H1 (cell line): ENCODE data around the gene SCAMP5. TPM values are rescaled to one million over a fixed set of nuclear protein-coding genes. Genes with fewer than 3 reads are reported as not detected.

Source experiments
- CTCF ChIA-PET: fragments of 300-600 bp; sonication (Branson Sonifier 250); formaldehyde crosslinking; loops from one replicate; lab custom pipeline; 2021; ENCODE audit not compliant: partially characterized antibody; lab: Charles Lee
- POLR2A ChIA-PET: fragments of 300-600 bp; sonication (Branson Sonifier 250); formaldehyde crosslinking; loops from one replicate; lab custom pipeline; 2021; ENCODE audit warnings: inconsistent platforms; ENCODE audit not compliant: partially characterized antibody; lab: Charles Lee
- DNase-seq, 2 experiments: peaks; one replicate each; pipeline versions ENCODE4 v3.0.0 to v3.0.0-alpha.2; 2010 to 2022; ENCODE audit warnings: low spot score in 2 of 2, low read depth in 1 of 2, mixed read lengths in 1 of 2
- FAIRE-seq: peaks from 2 replicates; lab custom pipeline; 2011; peaks lifted over from hg19 to GRCh38; lab: Jason Lieb, UNC
- H2AFZ ChIP-seq: 2 replicates; pipeline ENCODE4 v1.8.1; 2012; ENCODE audit warnings: low read length, inconsistent platforms
- H2AK5ac ChIP-seq: 2 replicates; pipeline ENCODE4 v1.6.1; 2013; ENCODE audit warnings: low read depth, low read length
- H2BK120ac ChIP-seq: replicated peaks from 2 replicates; pipeline ENCODE3; 2013; ENCODE audit warnings: low read depth, low read length, inconsistent platforms
- H2BK12ac ChIP-seq: 2 replicates; pipeline ENCODE4 v1.6.1; 2013; ENCODE audit warnings: low read depth, low read length
- H2BK15ac ChIP-seq: 2 replicates; pipeline ENCODE4 v1.6.1; 2013; ENCODE audit warnings: low read length
- H2BK20ac ChIP-seq: 2 replicates; pipeline ENCODE4 v1.6.1; 2013; ENCODE audit warnings: low read length
- H2BK5ac ChIP-seq: 2 replicates; pipeline ENCODE4 v1.6.1; 2013; ENCODE audit warnings: low read depth, low read length
- H3K14ac ChIP-seq: 2 replicates; pipeline ENCODE4 v1.6.1; 2013; ENCODE audit warnings: inconsistent platforms; ENCODE audit not compliant: insufficient read length
- H3K18ac ChIP-seq: 2 replicates; pipeline ENCODE4 v1.6.1; 2013; ENCODE audit warnings: low read length; ENCODE audit errors: extremely low read depth
- H3K23ac ChIP-seq: 2 replicates; pipeline ENCODE4 v1.6.1; 2013; ENCODE audit warnings: inconsistent platforms; ENCODE audit not compliant: insufficient read length
- H3K23me2 ChIP-seq: 2 replicates; pipeline ENCODE4 v1.6.1; 2013; ENCODE audit warnings: low read depth, low read length
- H3K27ac ChIP-seq: 2 replicates; pipeline ENCODE4 v1.6.1; 2011; ENCODE audit warnings: low read depth, low read length, inconsistent platforms
- H3K27me3 ChIP-seq, 4 experiments: replicated peaks in 1 of 4; 1 replicate in 1 of 4; 2 replicates in 3 of 4; pipeline versions ENCODE4 v1.6.1 to v1.8.1; 2011 to 2013; ENCODE audit warnings: low read length in 3 of 4, mild to moderate bottlenecking in 3 of 4, inconsistent platforms in 2 of 4, mixed read lengths in 2 of 4, moderate library complexity in 1 of 4; ENCODE audit not compliant: control insufficient read depth in 3 of 4, insufficient read depth in 3 of 4; ENCODE audit errors: extremely low read depth in 1 of 4
- H3K36me3 ChIP-seq, 4 experiments: 2 replicates each; pipeline versions ENCODE4 v1.6.1 to v1.8.1; 2011 to 2013; ENCODE audit warnings: mild to moderate bottlenecking in 4 of 4, low read length in 3 of 4, moderate library complexity in 2 of 4, control low read depth in 1 of 4, inconsistent platforms in 1 of 4; ENCODE audit not compliant: insufficient read depth in 4 of 4, control insufficient read depth in 2 of 4
- H3K4ac ChIP-seq: replicated peaks from 2 replicates; pipeline ENCODE3; 2013; ENCODE audit warnings: low read length, low read depth, mixed read lengths, inconsistent platforms; ENCODE audit not compliant: insufficient read length
- H3K4me1 ChIP-seq, 4 experiments: replicated peaks in 1 of 4; 1 replicate in 1 of 4; 2 replicates in 3 of 4; pipeline versions ENCODE4 v1.6.1 to v1.8.1; 2011 to 2013; ENCODE audit warnings: low read length in 3 of 4, inconsistent platforms in 2 of 4, mixed read lengths in 1 of 4; ENCODE audit not compliant: insufficient read depth in 4 of 4, control insufficient read depth in 3 of 4
- H3K4me2 ChIP-seq, 2 experiments: 2 replicates each; pipeline versions ENCODE4 v1.6.1 to v1.8.1; 2011 to 2013; ENCODE audit warnings: low read depth in 2 of 2, low read length in 2 of 2, control low read depth in 1 of 2, inconsistent platforms in 1 of 2, mild to moderate bottlenecking in 1 of 2; ENCODE audit not compliant: insufficient read depth in 1 of 2
- H3K4me3 ChIP-seq, 4 experiments: fragments of 200-600, 300-600 bp in 1 of 4; sonication (generic), shearing (Covaris generic), sonication (Bioruptor Twin) in 1 of 4; 2 replicates each; pipeline versions ENCODE4 v1.5.1 to v1.8.1; 2011 to 2016; ENCODE audit warnings: low read length in 4 of 4, low read depth in 3 of 4, control low read depth in 2 of 4, inconsistent platforms in 2 of 4, mild to moderate bottlenecking in 2 of 4, mixed read lengths in 1 of 4, moderate library complexity in 1 of 4; ENCODE audit not compliant: insufficient read depth in 2 of 4; ENCODE audit errors: extremely low read depth in 1 of 4
- H3K56ac ChIP-seq: replicated peaks from 2 replicates; pipeline ENCODE3; 2013; ENCODE audit warnings: low read depth, mild to moderate bottlenecking, mixed read lengths, low read length, inconsistent platforms; ENCODE audit not compliant: insufficient read length
- H3K79me1 ChIP-seq: 2 replicates; pipeline ENCODE4 v1.6.1; 2013; ENCODE audit warnings: low read depth, low read length, control low read depth
- H3K79me2 ChIP-seq, 2 experiments: 2 replicates each; pipeline versions ENCODE4 v1.6.1 to v1.8.1; 2012 to 2013; ENCODE audit warnings: low read length in 2 of 2, mild to moderate bottlenecking in 2 of 2, inconsistent platforms in 1 of 2; ENCODE audit not compliant: insufficient read depth in 2 of 2, control insufficient read depth in 1 of 2
- H3K9ac ChIP-seq, 4 experiments: replicated peaks in 1 of 4; 1 replicate in 1 of 4; 2 replicates in 3 of 4; pipeline versions ENCODE4 v1.6.1 to v1.8.1; 2011 to 2013; ENCODE audit warnings: low read depth in 3 of 4, low read length in 3 of 4, control low read depth in 2 of 4, mild to moderate bottlenecking in 2 of 4, moderate library complexity in 2 of 4, inconsistent platforms in 1 of 4; ENCODE audit errors: extremely low read depth in 1 of 4
- H3K9me3 ChIP-seq, 2 experiments: 2 replicates each; pipeline versions ENCODE4 v1.6.1 to v1.8.1; 2012 to 2013; ENCODE audit warnings: mild to moderate bottlenecking in 2 of 2, moderate library complexity in 2 of 2, control low read depth in 1 of 2, inconsistent platforms in 1 of 2, low read depth in 1 of 2, low read length in 1 of 2, mixed read lengths in 1 of 2; ENCODE audit not compliant: insufficient read depth in 2 of 2
- H4K20me1 ChIP-seq, 2 experiments: replicated peaks in 1 of 2; 2 replicates each; pipeline versions ENCODE3 to v1.8.1; 2011 to 2013; ENCODE audit warnings: inconsistent platforms in 2 of 2, low read length in 2 of 2, mild to moderate bottlenecking in 1 of 2; ENCODE audit not compliant: insufficient read depth in 2 of 2, control insufficient read depth in 1 of 2
- H4K5ac ChIP-seq: 2 replicates; pipeline ENCODE4 v1.6.1; 2013; ENCODE audit warnings: low read length, low read depth, mixed read lengths, inconsistent platforms; ENCODE audit not compliant: insufficient read length
- H4K8ac ChIP-seq: 2 replicates; pipeline ENCODE4 v1.8.0; 2013; ENCODE audit warnings: mild to moderate bottlenecking, moderate library complexity, low read length, inconsistent platforms; ENCODE audit not compliant: insufficient read depth; ENCODE audit errors: extremely low read depth
- H4K91ac ChIP-seq: replicated peaks from 2 replicates; pipeline ENCODE3; 2013; ENCODE audit warnings: low read length, mixed read lengths, inconsistent platforms; ENCODE audit not compliant: insufficient read length
- HDAC2 ChIP-seq, 2 experiments: fragments of 300-600 bp in 1 of 2; sonication (generic) in 1 of 2; IDR thresholded peaks; 2 replicates each; pipeline ENCODE4 v1.6.1; 2011 to 2012; ENCODE audit warnings: low read depth in 2 of 2, low read length in 2 of 2, mild to moderate bottlenecking in 2 of 2, moderate library complexity in 2 of 2, borderline replicate concordance in 1 of 2, inconsistent platforms in 1 of 2
- PHF8 ChIP-seq: fragments of 200-600 bp; sonication (generic); conservative IDR thresholded peaks from 2 replicates; pipeline ENCODE4 v1.7.1; 2012; ENCODE audit warnings: low read depth, mild to moderate bottlenecking, inconsistent platforms, low read length, moderate library complexity
- RBBP5 ChIP-seq: IDR thresholded peaks from 2 replicates; pipeline ENCODE4 v1.7.1; 2012; ENCODE audit warnings: low read depth, mild to moderate bottlenecking, inconsistent platforms, low read length, moderate library complexity, borderline replicate concordance
- RFX5 ChIP-seq: IDR thresholded peaks from 2 replicates; pipeline ENCODE4 v1.6.1; 2011; ENCODE audit warnings: low read depth, low read length, improper control_type of control experiment, borderline replicate concordance
- SIRT6 ChIP-seq: IDR thresholded peaks from one replicate; pipeline ENCODE4 v1.7.1; 2012; ENCODE audit warnings: low read length, inconsistent platforms
- WGBS, 2 experiments: shearing (Covaris generic) in 1 of 2; methylation state at CpG; one replicate each; pipeline versions ENCODE4 v1.1.6 to v1.1.7; 2013 to 2015; ENCODE audit warnings: low lambda C conversion rate in 2 of 2, mixed read lengths in 2 of 2, inconsistent platforms in 1 of 2, low coverage in 1 of 2, missing lambda C conversion rate in 1 of 2; ENCODE audit not compliant: insufficient replicate concordance in 2 of 2, insufficient coverage in 1 of 2, insufficient read length in 1 of 2; ENCODE audit errors: extremely low coverage in 1 of 2, missing lambda C conversion rate in 1 of 2; 5-methylcytosine and 5-hydroxymethylcytosine counted together
- polyA plus RNA-seq, 7 experiments: library from polyadenylated mRNA; depleted of rRNA in 3 of 7; stranded (reverse) in 5 of 7; unstranded in 2 of 7; fragments of >200 nt in 5 of 7; fragments of 200-250 nt in 2 of 7; gene quantifications; 1 replicate in 5 of 7; 2 replicates in 1 of 7; 4 replicates in 1 of 7; pipeline versions ENCODE4 v1.2.1 to v1.2.3, GENCODE V29; 2011 to 2013; ENCODE audit warnings: missing spikeins in 2 of 7, mixed read lengths in 2 of 7
- total RNA-seq: library from RNA; stranded (reverse); fragmentation: NEBNext Ultra II Directional; extraction: Animal tissue kit (Norgen Biotek cat#: 25700); gene quantifications from 2 replicates; pipeline ENCODE4 v1.2.1, GENCODE V29; 2021

SCAMP5 gene
- total and polyA plus RNA-seq, 2 of the 8 experiments (the other 6 are each of a cell fraction or from before 2014, with no cell fraction given) = 55.4 to 94.7 TPM

GRCh38 chr15:74963213-74963612 lies 32.1 kb upstream of the SCAMP5 start:
- Histone ChIP-seq H3K18ac (no peak overlapping the region), H4K8ac (no peak overlapping the region), H3K4me3 (no peak overlapping the region), H3K23me2 (peaks cover 15% of the 10 kb centered on the region), H4K20me1 (no peaks in the 10 kb centered on the region), H3K9ac (no peak overlapping the region), H2AK5ac (no peak overlapping the region), H3K23ac (no peak overlapping the region), H2BK120ac (no peak overlapping the region), H3K4me1 (peaks cover 0 to 6% (median 4%) of the 10 kb centered on the region in 4 experiments; a peak in 5 of 7 replicates), H2BK20ac (no peak overlapping the region), H3K79me1 (no peaks in the 10 kb centered on the region), H3K56ac (no peak overlapping the region), H2AFZ (no peak overlapping the region), H4K91ac (no peak overlapping the region), H3K4ac (no peak overlapping the region), H3K4me2 (no peak overlapping the region), H3K27ac (no peak overlapping the region), H3K79me2 (no peaks in the 10 kb centered on the region), H2BK12ac (no peak overlapping the region), H4K5ac (no peak overlapping the region), H3K9me3 (no peaks in the 10 kb centered on the region), H3K36me3 (no peaks in the 10 kb centered on the region), H2BK5ac (no peak overlapping the region), H3K27me3 (peaks cover 3 to 21% (median 10%) of the 10 kb centered on the region in 4 experiments), H3K14ac (no peak overlapping the region), H2BK15ac (no peak overlapping the region)
- ChIA-PET CTCF (interaction anchor here (0.5 to 4.8 kb wide), 6 partner anchors 9 to 371 kb away, joined by 3 to 19 read pairs (median 4); no protein-coding TSS in a partner anchor), POLR2A (interaction anchor here (1.0 to 3.5 kb wide), 2 partner anchors 9 to 16 kb away, joined by 4 to 11 read pairs; no protein-coding TSS in a partner anchor)
- 87% methylated on average over 4 of the region's 4 CpGs; no CpG with 5 or more reads in 1 of the 2 experiments for WGBS, 2 experiments
- DNase-seq (no peak), FAIRE-seq (no peak)
- no peak for TF ChIP-seq RFX5
- no peak for TF ChIP-seq HDAC2 (IDR thresholded peaks at IDR 0.05; ENCODE audit: borderline replicate concordance in 1 of 2, low read depth in 2 of 2, low read length in 2 of 2)
- TF ChIP-seq PHF8 = no peak
- TF ChIP-seq SIRT6 = no peak
- TF ChIP-seq RBBP5 = no peak
